NCI-H2081 (cell line): Measurements from ENCODE around the gene ST8SIA4.
"Not testable (repeated sequence)": the region's sequence is repeated elsewhere in the genome, so short reads cannot be mapped to it uniquely, and the experiment has no call there.

Source experiments
- DNase-seq, 2 experiments: peaks; one replicate each; lab custom pipeline; 2025; lab: John Stamatoyannopoulos, UW

Gene ST8SIA4

GRCh38 chr5:100787648-100788047, 115.4 kb downstream of the ST8SIA4 start:
- DNase-seq, result no peak

DNA sequence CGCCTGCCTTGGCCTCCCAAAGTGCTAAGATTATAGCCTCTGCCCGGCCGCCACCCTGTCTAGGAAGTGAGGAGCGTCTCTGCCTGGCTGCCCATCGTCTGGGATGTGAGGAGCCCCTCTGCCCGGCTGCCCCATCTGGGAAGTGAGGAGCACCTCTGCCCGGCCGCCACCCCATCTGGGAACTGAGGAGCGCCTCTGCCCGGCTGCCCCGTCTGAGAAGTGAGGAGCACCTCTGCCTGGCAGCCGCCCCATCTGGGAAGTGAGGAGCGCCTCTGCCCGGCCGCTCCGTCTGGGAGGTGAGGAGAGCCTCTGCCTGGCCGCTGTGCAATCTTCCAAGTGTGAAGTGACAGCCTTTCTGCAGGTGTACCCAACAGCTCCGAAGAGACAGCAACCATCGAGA, 117.5 kb downstream of the ST8SIA4 start:
- not testable (repeated sequence) for DNase-seq

- DNase-seq, result no peak
These were observed 122.7 kb downstream of the ST8SIA4 start for GRCh38 chr5:100780376-100780870.

DNA sequence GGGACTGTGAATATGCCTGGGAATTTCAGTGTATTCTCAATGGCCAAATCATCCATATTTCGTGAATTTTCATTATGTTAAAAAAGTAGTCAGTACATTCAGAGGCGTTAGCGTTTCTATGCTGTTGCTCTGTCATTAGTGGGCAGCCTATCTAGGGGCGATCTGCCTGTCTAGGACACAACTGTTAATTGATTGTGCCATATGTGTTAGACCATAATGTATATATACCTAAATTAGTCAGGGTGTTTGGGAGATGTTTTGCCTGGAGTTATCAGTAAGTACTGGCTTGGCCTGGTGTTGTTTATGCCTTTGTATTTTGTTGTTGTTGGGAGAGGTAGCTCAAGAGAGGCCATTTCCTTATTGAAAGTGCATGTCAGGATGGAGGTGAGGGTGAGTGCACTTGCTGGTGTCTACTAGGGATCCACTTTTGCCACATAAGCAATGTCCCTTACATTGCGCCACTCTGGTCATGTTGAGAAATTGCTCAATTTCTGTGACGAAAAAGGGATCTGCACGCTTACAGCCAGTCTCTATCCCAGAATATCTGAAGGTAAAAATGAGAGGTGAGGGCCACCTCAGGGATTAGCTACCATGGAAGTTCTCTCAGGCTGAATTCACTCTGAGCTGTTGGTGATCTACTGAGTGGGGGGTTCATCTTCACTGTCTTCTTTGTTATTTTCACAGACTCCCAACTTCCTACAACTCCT, 123.3 kb downstream of the ST8SIA4 start:
- DNase-seq, result no peak

- no peak for DNase-seq
These were observed 125.3 kb downstream of the ST8SIA4 start for GRCh38 chr5:100777680-100778300.

DNA sequence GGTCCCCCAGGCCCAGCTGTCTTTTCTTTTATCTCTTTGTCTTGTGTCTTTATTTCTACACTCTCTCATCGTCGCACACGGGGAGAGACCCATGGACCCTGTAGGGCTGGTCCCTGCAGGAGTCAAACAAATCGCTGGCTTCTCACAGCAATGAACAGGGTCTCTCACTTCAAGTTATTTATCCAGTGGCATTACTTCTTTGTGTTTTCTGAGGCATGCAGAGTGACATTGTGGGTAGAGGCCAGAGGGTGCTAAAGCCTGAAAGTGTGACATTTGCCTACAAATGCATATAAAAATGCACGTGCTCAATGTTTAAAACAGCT, 127.6 kb downstream of the ST8SIA4 start:
- DNase-seq, result no peak

DNA sequence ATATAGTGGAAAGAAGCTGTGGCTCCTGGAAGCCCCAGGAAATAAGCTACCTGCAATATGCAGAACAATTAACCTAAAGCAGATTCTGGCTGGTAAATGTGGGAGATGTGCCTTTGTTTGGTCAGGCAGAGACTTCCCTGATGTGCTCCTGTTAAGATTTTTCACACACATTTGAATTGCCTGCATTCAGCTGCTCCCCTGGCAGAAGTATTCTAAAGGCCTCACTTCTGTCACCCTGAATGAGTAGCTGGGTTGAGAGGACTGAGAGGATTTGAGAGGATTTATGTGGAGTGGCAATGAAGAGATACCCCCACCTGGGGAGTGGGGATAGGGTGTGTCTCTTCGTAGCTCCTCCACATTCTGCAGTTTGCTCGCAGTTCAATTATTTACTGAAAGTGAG, 130.5 kb downstream of the ST8SIA4 start:
- no peak for DNase-seq

- DNase-seq, result no peak
These were observed 131.1 kb downstream of the ST8SIA4 start for GRCh38 chr5:100772006-100772405.

DNA sequence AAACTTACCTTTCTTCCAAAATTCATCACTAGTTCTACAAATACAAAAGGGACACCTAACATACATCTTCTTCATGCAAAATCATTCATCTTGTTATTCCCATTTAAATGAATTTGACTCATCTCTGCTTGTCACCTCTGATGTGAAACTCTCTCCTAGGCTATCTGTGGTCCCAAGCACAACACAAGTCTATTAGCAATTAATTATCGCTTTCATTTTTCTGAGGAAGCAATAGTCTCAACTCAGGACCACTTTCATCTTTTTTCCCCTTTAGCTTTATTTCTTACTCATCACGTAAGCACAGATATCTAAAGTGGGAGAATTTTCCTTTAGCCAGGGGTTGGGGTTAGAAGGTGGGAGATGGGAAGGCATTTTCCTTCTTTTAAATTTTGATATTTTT, 131.9 kb downstream of the ST8SIA4 start:
- DNase-seq, result no peak

- DNase-seq, result no peak
These were observed 134.9 kb downstream of the ST8SIA4 start for GRCh38 chr5:100768221-100768620.

GRCh38 chr5:100762995-100763394, 140.1 kb downstream of the ST8SIA4 start:
- DNase-seq, result no peak

- no peak for DNase-seq
These were observed 141.0 kb downstream of the ST8SIA4 start for GRCh38 chr5:100762108-100762507.

- DNase-seq, result no peak
These were observed 141.9 kb downstream of the ST8SIA4 start for GRCh38 chr5:100761192-100761591.

DNA sequence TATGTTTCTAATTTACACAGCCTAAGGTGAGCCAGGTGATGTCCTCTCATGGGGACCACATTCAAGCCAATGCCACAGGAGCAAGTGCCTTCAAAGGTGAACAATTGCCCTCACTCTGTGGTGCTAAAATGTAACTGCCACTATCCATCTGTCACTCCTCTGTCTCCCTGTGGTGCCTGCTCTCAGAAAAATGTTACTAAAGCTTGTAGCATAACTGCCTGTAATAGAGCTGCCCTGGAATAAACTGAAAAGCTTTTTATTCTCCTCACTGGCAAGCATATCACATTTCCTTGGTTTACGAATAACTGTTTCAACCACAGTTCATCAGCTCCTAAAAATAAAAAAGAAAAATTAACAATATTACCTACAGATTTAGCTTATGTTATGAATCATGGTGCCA, 142.4 kb downstream of the ST8SIA4 start:
- DNase-seq, result no peak

DNA sequence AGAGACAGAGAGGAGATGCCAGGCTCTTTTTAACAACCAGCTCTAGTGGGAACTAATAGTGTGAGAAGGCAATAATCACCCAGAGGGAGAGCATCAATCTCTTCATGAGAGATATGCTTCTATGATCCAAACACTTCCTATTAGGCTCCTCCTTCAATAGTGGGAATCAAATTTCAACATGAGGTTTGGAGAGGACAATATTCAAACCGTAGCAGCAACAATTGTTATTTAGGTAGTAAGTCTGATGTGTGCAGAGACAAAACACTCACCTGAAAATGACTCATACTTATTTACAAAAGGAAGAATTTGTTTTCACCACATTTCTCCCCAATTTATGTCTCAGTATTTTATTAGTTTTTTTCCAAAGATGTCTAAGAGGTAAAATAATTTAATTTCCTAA, 144.3 kb downstream of the ST8SIA4 start:
- DNase-seq, result no peak

GRCh38 chr5:100758306-100758705, 144.8 kb downstream of the ST8SIA4 start:
- no peak for DNase-seq

DNA sequence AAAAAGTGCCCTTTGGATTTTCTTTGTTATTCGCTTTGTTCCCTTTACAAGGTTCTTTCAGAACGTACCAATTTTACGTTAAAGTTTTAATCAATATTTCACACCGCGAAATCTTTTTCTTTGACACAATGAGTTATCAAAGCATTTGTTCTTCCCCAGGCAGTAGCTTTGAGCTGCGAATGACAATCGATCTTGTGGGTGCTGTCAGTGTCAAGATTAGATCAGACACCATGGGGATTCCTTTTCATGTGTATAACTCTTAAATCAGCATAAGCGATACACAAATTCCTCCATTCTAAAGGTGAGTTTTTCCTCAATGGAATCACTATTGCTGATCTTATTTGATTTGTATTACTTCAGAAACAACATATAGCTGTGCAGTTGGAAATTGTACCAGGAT, 145.5 kb downstream of the ST8SIA4 start:
- DNase-seq, result no peak
